Measurements from ENCODE around the gene AGPS. TPM values are rescaled to one million over a fixed set of nuclear protein-coding genes. Genes with fewer than 3 reads are reported as not detected.
A peak's percentile ranks its signal among the peaks of the same experiment; 100 is the strongest.

Gene AGPS
- total and polyA plus RNA-seq, 2 of the 13 experiments (the other 11 are each of a cell fraction or from before 2014, with no cell fraction given): 39.4 to 99.0 TPM

- peak; percentile 97 for TF ChIP-seq ZNF142 (CRISPR knock-in tag; IDR thresholded peaks at IDR 0.05)
- TF ChIP-seq PRDM10 (CRISPR knock-in tag; IDR thresholded peaks at IDR 0.05; ENCODE audit: low read depth): 0 out of 2 replicates have a peak, but pooled peaks have one; percentile 80
- no peak for TF ChIP-seq SRF (IDR thresholded peaks at IDR 0.05; ENCODE audit: low read depth, low read length)
- TF ChIP-seq ZBTB42 (CRISPR knock-in tag; IDR thresholded peaks at IDR 0.05): peak; percentile 55; the same call in 1 of the 2 replicates
- peak; percentile 96 for TF ChIP-seq ZNF253 (CRISPR knock-in tag; IDR thresholded peaks at IDR 0.05; ENCODE audit: borderline replicate concordance)
- peak; percentile 84; the same call in 1 of the 2 replicates for TF ChIP-seq MEIS1 (CRISPR knock-in tag; IDR thresholded peaks at IDR 0.05; ENCODE audit: borderline replicate concordance)
- TF ChIP-seq UBTF (CRISPR knock-in tag; IDR thresholded peaks at IDR 0.05): peak; percentile 93
- peak; percentile 89 for TF ChIP-seq E2F5 (CRISPR knock-in tag; conservative IDR thresholded peaks at IDR 0.05)
- TF ChIP-seq ZNF549 (CRISPR knock-in tag; IDR thresholded peaks at IDR 0.05): 0 out of 2 replicates have a peak, but pooled peaks have one; percentile 53
- peak; percentile 96 for TF ChIP-seq ZBTB2 (CRISPR knock-in tag; IDR thresholded peaks at IDR 0.05; ENCODE audit: low read depth)
- no peak for TF ChIP-seq ZNF383 (CRISPR knock-in tag; IDR thresholded peaks at IDR 0.05; ENCODE audit: borderline replicate concordance)
Measured at GRCh38 chr2:177392373-177393202, at the start of gene AGPS (continued).
